T-cell (primary cell): ENCODE data around the gene MED23. TPM values are rescaled to one million over a fixed set of nuclear protein-coding genes. Genes with fewer than 3 reads are reported as not detected.

Experiments
- ATAC-seq, 4 experiments: fragments of 200-7000 bp in 3 of 4; fragments of 150-1000 bp in 1 of 4; cut with Tn5 transposase; replicated peaks in 1 of 4; 1 replicate in 3 of 4; 2 replicates in 1 of 4; pipeline ENCODE4 v1.10.0; 2021; ENCODE audit warnings: moderate library complexity in 3 of 4, mild to moderate bottlenecking in 2 of 4, moderate number of reproducible peaks in 1 of 4
- CTCF ChIA-PET, 2 donors: fragments of 300-600 bp; sonication (Branson Sonifier 250); formaldehyde crosslinking; loops; one replicate each; lab custom pipeline; 2022; ENCODE audit warnings: antibody characterized with exemption in 2 of 2; lab: Charles Lee
- POLR2A ChIA-PET, 2 donors: fragments of 300-600 bp; sonication (Branson Sonifier 250); formaldehyde crosslinking; loops; one replicate each; lab custom pipeline; 2022; ENCODE audit warnings: antibody characterized with exemption in 2 of 2; lab: Charles Lee
- DNase-seq, 35 experiments: peaks; one replicate each; pipeline versions ENCODE4 v3.0.0 to v3.0.0-alpha.2; 2013 to 2023
- H3K27ac ChIP-seq: one replicate; pipeline ENCODE4 v1.5.1; 2013; ENCODE audit warnings: low read length
- H3K27me3 ChIP-seq, 2 experiments: replicated peaks in 1 of 2; 1 replicate in 1 of 2; 2 replicates in 1 of 2; pipeline versions ENCODE4 v1.6.1 to v1.7.0; 2013; ENCODE audit warnings: low read length in 1 of 2, mixed read lengths in 1 of 2; ENCODE audit not compliant: control insufficient read depth in 2 of 2, insufficient read depth in 2 of 2; ENCODE audit errors: extremely low read depth in 1 of 2
- H3K36me3 ChIP-seq, 2 donors: 1 replicate in 1 of 2; 2 replicates in 1 of 2; pipeline versions ENCODE4 v1.6.1 to v1.7.0; 2013; ENCODE audit warnings: low read length in 1 of 2; ENCODE audit not compliant: control insufficient read depth in 2 of 2, insufficient read depth in 1 of 2; ENCODE audit errors: extremely low read depth in 1 of 2
- H3K4me1 ChIP-seq, 2 experiments: 1 replicate in 1 of 2; 2 replicates in 1 of 2; pipeline versions ENCODE4 v1.6.1 to v1.7.0; 2013; ENCODE audit warnings: low read length in 2 of 2, mixed read lengths in 1 of 2; ENCODE audit not compliant: insufficient read depth in 2 of 2, control insufficient read depth in 1 of 2; ENCODE audit errors: extremely low read depth in 1 of 2
- H3K4me3 ChIP-seq, 2 donors: 1 replicate in 1 of 2; 2 replicates in 1 of 2; pipeline versions ENCODE4 v1.5.1 to v1.7.0; 2013; ENCODE audit warnings: mild to moderate bottlenecking in 2 of 2, low read length in 1 of 2, moderate library complexity in 1 of 2; ENCODE audit not compliant: control insufficient read depth in 1 of 2; ENCODE audit errors: extremely low read depth in 1 of 2
- H3K9me3 ChIP-seq: 2 replicates; pipeline ENCODE4 v1.7.0; 2013
- H3K27ac Mint-ChIP-seq, 2 donors: one replicate each; pipeline ENCODE4 v1.8.0; 2020 to 2021; ENCODE audit warnings: mild to moderate bottlenecking in 2 of 2, mixed read lengths in 2 of 2
- H3K27me3 Mint-ChIP-seq, 2 donors: one replicate each; pipeline ENCODE4 v1.8.0; 2021 to 2022; ENCODE audit warnings: mixed read lengths in 2 of 2
- H3K36me3 Mint-ChIP-seq: one replicate; pipeline ENCODE4 v1.8.0; 2021; ENCODE audit warnings: mixed read lengths
- H3K4me1 Mint-ChIP-seq, 3 donors: one replicate each; pipeline ENCODE4 v1.8.0; 2020 to 2022; ENCODE audit warnings: mixed read lengths in 3 of 3, mild to moderate bottlenecking in 1 of 3
- H3K4me3 Mint-ChIP-seq, 3 donors: one replicate each; pipeline ENCODE4 v1.8.0; 2020 to 2022; ENCODE audit warnings: mild to moderate bottlenecking in 3 of 3, mixed read lengths in 3 of 3, moderate library complexity in 3 of 3
- H3K9me3 Mint-ChIP-seq, 3 donors: one replicate each; pipeline ENCODE4 v1.8.0; 2020 to 2022; ENCODE audit warnings: mixed read lengths in 3 of 3
- WGBS: methylation state at CpG from one replicate; pipeline ENCODE4 v1.1.5; 2013; ENCODE audit warnings: missing lambda C conversion rate; ENCODE audit not compliant: insufficient coverage; 5-methylcytosine and 5-hydroxymethylcytosine counted together
- total RNA-seq, 35 experiments: library from RNA in 6 of 35; stranded (reverse) in 6 of 35; fragments of 120-200 nt in 1 of 35; gene quantifications; one replicate each; pipeline versions ENCODE4 v1.2.1 to v1.2.4 and lab custom pipeline; 2013 to 2026

Gene MED23
- total RNA-seq, 5 donors from 2014 or later (not counting 1 experiment from before 2014, with no cell fraction given): 45.6 to 64.5 (median 46.6) TPM

- no peaks in the 10 kb centered on the region for H3K4me1 ChIP-seq
- CTCF ChIA-PET: interaction anchor here in 1 of 2 donors (0.6 kb wide), 1 partner anchor 178 kb away, joined by 3 read pairs; no protein-coding TSS in a partner anchor
- H3K9me3 ChIP-seq: no peaks in the 10 kb centered on the region
- Mint-ChIP-seq H3K36me3 (peaks cover 4% of the 10 kb centered on the region), H3K27ac (no peak overlapping the region), H3K27me3 (no peaks in the 10 kb centered on the region), H3K4me3 (no peak overlapping the region), H3K4me1 (no peaks in the 10 kb centered on the region), H3K9me3 (no peaks in the 10 kb centered on the region)
- H3K27ac ChIP-seq: no peak overlapping the region
- DNase-seq: no peak
- H3K36me3 ChIP-seq: no peaks in the 10 kb centered on the region
- H3K4me3 ChIP-seq: no peak overlapping the region
- no CpG with 5 or more reads among the region's 4 CpGs for WGBS
- POLR2A ChIA-PET: no interaction called here
- ATAC-seq: no peak
- H3K27me3 ChIP-seq: peaks cover 0 to 6% of the 10 kb centered on the region in 2 experiments
Measured at GRCh38 chr6:131561925-131562707, 65.9 kb downstream of the MED23 start.

DNA sequence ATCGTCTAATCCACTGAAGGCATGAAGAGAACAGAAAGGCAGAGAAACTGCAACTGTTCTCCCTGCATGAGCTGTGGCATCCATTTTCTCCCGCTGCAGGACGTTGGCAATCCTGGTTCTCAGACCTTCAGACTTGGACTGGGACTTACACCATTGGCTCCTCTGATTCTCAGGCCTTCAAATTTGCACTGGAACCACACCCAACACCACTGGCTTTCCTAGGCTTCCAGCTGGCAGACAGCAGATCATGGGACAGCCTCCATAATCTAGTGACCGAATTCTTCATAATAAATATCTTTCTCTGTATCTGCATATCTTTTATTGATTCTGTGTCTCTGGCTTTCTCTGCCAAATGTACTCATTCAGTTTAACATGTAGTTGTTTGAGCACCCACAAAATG, 69.1 kb downstream of the MED23 start:
- peaks cover 0 to 6% of the 10 kb centered on the region in 2 experiments for H3K27me3 ChIP-seq
- no peak for DNase-seq
- H3K27me3 Mint-ChIP-seq: no peaks in the 10 kb centered on the region
- CTCF ChIA-PET: no interaction called here
- H3K4me3 Mint-ChIP-seq: no peak overlapping the region
- 90% methylated on average over 4 of the region's 4 CpGs for WGBS
- H3K4me1 Mint-ChIP-seq: no peaks in the 10 kb centered on the region
- H3K9me3 ChIP-seq: no peaks in the 10 kb centered on the region
- no peak overlapping the region for H3K4me3 ChIP-seq
- H3K27ac ChIP-seq: no peak overlapping the region
- H3K36me3 Mint-ChIP-seq: no peaks in the 10 kb centered on the region
- no peak for ATAC-seq
- POLR2A ChIA-PET: no interaction called here
- H3K4me1 ChIP-seq: no peaks in the 10 kb centered on the region
- no peaks in the 10 kb centered on the region for H3K9me3 Mint-ChIP-seq
- no peaks in the 10 kb centered on the region for H3K36me3 ChIP-seq
- H3K27ac Mint-ChIP-seq: no peak overlapping the region

DNA sequence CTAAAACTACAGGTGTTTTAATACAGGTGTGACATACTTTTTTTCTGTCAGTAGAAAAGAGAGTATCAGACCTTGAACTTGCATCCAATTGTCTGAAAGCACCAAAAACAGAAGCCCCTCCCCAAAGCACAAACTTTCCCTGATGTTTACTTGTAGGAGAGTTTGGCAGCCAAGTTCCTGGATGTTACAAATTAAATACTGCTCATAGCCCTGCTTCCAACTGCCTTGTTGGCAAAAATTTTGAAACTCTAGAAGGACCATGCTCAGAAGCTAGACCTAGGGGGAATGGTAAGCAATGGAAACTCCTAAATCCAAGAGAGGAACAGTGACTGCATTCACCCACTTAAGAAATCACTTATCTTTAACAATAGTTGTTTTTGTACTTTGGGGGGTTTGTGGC, 72.0 kb downstream of the MED23 start:
- Histone ChIP-seq H3K36me3 (no peaks in the 10 kb centered on the region), H3K27me3 (peaks cover 0 to 3% of the 10 kb centered on the region in 2 experiments), H3K4me3 (no peak overlapping the region), H3K9me3 (no peaks in the 10 kb centered on the region), H3K4me1 (no peaks in the 10 kb centered on the region), H3K27ac (no peak overlapping the region)
- Mint-ChIP-seq H3K9me3 (no peaks in the 10 kb centered on the region), H3K4me1 (no peaks in the 10 kb centered on the region), H3K27ac (no peak overlapping the region), H3K4me3 (no peak overlapping the region), H3K36me3 (no peaks in the 10 kb centered on the region), H3K27me3 (no peaks in the 10 kb centered on the region)
- ATAC-seq (no peak), DNase-seq (no peak)
- CTCF ChIA-PET: interaction anchor here in 1 of 2 donors (0.6 kb wide), 1 partner anchor 698 kb away, joined by 3 read pairs; no protein-coding TSS in a partner anchor
- POLR2A ChIA-PET: interaction anchor here in 1 of 2 donors (0.7 kb wide), 1 partner anchor 1914 kb away, joined by 3 read pairs; no protein-coding TSS in a partner anchor

GRCh38 chr6:131552572-131552971, 75.5 kb downstream of the MED23 start:
- Mint-ChIP-seq H3K4me3 (no peak overlapping the region), H3K9me3 (no peaks in the 10 kb centered on the region), H3K36me3 (no peaks in the 10 kb centered on the region), H3K27ac (no peak overlapping the region), H3K27me3 (peaks cover 0 to 3% of the 10 kb centered on the region in 2 donors), H3K4me1 (no peaks in the 10 kb centered on the region)
- no peak overlapping the region for H3K27ac ChIP-seq
- H3K9me3 ChIP-seq: no peaks in the 10 kb centered on the region
- no peak overlapping the region for H3K4me3 ChIP-seq
- CTCF ChIA-PET: no interaction called here
- no peak for DNase-seq
- no peaks in the 10 kb centered on the region for H3K36me3 ChIP-seq
- POLR2A ChIA-PET: no interaction called here
- no peaks in the 10 kb centered on the region for H3K4me1 ChIP-seq
- ATAC-seq: no peak
- peaks cover 0 to 3% of the 10 kb centered on the region in 2 experiments for H3K27me3 ChIP-seq
- WGBS: no CpG with 5 or more reads among the region's 3 CpGs

DNA sequence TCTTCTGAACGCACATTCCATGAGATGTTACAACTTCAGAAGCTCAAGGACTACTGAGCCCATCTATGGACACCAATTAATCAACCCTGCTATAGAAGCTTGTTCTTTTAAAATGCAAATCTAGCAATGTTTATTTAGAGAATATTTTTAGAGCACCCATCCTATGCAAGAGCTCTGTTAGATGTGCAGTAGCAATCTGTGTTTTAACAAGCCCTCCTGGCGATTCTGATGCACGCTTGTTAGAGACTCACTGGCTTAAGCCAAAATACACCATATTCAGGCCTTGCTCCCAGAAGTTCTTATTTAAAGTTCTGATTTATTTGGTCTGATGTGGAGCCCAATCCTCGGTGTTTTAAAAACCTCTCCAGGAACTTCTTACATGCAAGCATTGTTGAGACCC, 76.1 kb downstream of the MED23 start:
- DNase-seq (no peak), ATAC-seq (no peak)
- H3K27me3 ChIP-seq: peaks cover 0 to 3% of the 10 kb centered on the region in 2 experiments
- WGBS: 100% methylated on average over 1 of the region's 4 CpGs
- no peak overlapping the region for H3K27ac ChIP-seq
- Mint-ChIP-seq H3K27me3 (peaks cover 0 to 3% of the 10 kb centered on the region in 2 donors), H3K9me3 (no peaks in the 10 kb centered on the region), H3K36me3 (no peaks in the 10 kb centered on the region), H3K4me1 (no peaks in the 10 kb centered on the region), H3K27ac (no peak overlapping the region), H3K4me3 (no peak overlapping the region)
- ChIA-PET CTCF (interaction anchor here in 1 of 2 donors (0.6 kb wide), 1 partner anchor 308 kb away, joined by 5 read pairs; no protein-coding TSS in a partner anchor), POLR2A (no interaction called here)
- no peaks in the 10 kb centered on the region for H3K9me3 ChIP-seq
- no peaks in the 10 kb centered on the region for H3K4me1 ChIP-seq
- no peaks in the 10 kb centered on the region for H3K36me3 ChIP-seq
- no peak overlapping the region for H3K4me3 ChIP-seq

DNA sequence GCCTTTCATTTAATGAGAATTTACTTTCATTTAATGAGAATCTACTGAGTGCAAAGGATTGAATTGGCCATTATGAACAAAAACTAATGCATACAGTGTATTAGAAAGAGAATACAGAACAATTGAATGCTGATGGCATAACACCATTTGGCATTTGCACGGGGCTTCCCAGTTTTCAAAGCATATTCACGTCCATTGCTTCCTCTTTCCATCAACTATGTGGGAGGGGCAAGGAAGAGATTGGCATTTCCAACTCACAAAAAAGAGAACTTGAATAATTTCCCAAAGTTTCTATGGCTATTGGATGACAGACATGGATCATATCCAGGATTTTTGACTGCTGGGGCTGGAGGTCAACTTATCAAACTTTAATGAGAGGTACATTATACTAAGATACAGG, 78.2 kb downstream of the MED23 start:
- H3K4me1 ChIP-seq: no peaks in the 10 kb centered on the region
- no peak overlapping the region for H3K27ac ChIP-seq
- no peaks in the 10 kb centered on the region for H3K27me3 ChIP-seq
- peaks cover 0 to 3% of the 10 kb centered on the region in 2 donors for H3K27me3 Mint-ChIP-seq
- H3K4me3 ChIP-seq: no peak overlapping the region
- no peaks in the 10 kb centered on the region for H3K4me1 Mint-ChIP-seq
- ATAC-seq (no peak), DNase-seq (no peak)
- H3K9me3 ChIP-seq: no peaks in the 10 kb centered on the region
- no peak overlapping the region for H3K27ac Mint-ChIP-seq
- H3K36me3 Mint-ChIP-seq: no peaks in the 10 kb centered on the region
- POLR2A ChIA-PET: no interaction called here
- CTCF ChIA-PET: interaction anchor here in 1 of 2 donors (0.8 kb wide), 1 partner anchor 929 kb away, joined by 3 read pairs; no protein-coding TSS in a partner anchor
- WGBS: no CpG with 5 or more reads among the region's 2 CpGs
- no peak overlapping the region for H3K4me3 Mint-ChIP-seq
- no peaks in the 10 kb centered on the region for H3K9me3 Mint-ChIP-seq
- H3K36me3 ChIP-seq: no peaks in the 10 kb centered on the region
